NCI-H2081 treated with DMSO at 0.1 percent for 48 hours (cell line): ENCODE data around the gene SYNGR2.

Experiments used
- DNase-seq: peaks from one replicate; lab custom pipeline; 2025; lab: John Stamatoyannopoulos, UW

Gene SYNGR2

DNA sequence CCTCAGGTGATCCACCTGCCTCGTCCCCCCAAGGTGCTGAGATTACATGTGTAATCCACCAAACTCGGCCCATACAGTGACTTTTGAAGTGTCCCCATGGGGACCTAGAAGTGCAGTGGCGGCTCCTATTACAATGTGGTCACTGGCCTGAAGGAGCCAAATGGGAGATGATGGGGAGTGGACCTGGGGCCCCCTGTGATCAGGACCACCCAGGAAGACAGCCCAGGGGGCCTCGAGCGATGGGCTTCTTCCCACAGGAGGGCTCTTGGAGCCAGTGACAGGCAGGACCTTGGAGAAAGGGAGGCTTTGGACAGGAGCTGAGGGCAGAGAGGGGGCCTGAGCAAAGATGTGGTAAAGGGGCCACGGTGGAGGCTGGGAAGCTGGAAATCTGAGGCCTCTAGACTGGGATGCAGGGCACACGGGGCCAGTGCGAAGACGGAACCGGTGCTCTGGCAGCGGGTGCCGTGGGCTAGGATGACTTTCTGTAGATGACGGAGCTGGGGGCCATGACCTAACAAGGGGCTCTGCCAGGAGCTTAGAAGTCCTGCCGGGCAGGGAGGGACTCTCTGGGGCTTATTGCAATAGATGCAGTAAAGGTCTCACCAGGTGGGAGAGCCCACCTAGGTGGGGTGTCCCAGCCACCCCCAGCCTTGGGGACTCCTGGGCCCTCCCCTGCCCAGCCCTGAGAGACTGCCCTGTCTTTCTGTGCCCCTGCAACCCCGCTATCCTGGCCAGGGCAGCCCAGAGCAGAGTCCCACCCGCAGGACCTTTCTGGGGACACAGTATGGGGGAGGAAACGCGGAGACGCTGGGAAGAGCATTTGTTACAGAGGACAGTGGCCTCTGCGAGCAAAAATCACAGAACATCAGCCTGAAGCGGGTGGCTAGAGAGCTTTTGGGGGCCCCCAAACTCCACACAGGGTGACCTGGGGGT, 24.9 kb upstream of the SYNGR2 start:
- DNase-seq, result no peak

- DNase-seq, result no peak
Observed at GRCh38 chr17:78144147-78144719, 24.1 kb upstream of the SYNGR2 start.

GRCh38 chr17:78144736-78145641, 23.4 kb upstream of the SYNGR2 start:
- DNase-seq, result no peak

GRCh38 chr17:78146471-78146869, 21.9 kb upstream of the SYNGR2 start:
- DNase-seq, result no peak

DNA sequence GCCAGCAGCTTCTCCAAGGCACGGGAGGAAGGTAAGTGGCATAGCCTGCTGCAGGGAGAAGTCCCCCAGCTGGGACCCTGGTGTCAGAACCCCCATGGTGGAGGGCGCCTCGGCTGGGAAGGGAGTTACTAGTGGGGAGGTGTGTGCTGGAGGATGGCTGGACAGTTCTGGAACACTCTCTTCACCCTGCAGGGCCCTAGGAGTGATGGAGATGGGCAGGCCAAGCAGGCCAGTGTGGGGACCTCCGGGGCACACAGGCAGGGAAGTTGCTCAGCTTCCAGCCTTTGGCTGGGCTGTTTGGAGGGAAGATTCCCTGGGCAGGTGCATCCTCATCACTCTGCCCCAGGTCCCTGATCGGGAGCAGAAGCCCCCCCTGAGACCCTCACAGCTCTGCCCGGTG, 21.5 kb upstream of the SYNGR2 start:
- no peak for DNase-seq

DNA sequence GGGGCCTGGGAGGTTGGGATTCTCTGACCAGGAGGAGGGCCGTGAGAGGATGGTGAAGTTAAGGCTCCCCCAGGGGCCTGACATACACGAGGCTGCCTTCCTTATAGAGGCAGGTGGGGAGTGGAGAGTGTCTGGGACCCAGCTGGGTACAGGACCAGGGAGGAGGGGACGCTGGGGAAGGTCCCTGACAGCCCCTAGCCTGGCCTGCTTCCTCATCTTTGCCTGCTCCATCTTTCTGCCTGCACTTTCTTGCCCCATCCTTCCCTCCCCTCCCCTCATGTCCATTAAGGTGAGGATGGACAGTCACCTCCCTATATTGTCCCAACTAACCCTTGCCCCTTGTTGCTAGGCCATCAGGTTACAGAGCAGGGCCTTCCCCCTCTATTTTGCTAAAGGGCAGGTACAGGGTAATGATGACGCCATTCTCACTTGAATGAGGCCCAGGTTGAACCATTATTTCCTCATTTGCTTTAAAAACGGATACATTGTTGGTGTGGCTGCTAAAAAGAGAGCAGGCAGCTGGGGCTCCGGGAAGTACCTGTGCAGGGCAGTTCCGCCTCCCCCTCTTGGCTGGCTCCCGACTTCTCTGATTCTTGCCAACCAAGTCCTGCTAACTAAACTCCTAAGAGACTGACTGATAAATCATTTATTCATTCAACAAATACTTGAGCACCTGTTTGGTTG, 20.9 kb upstream of the SYNGR2 start:
- DNase-seq, result no peak

DNA sequence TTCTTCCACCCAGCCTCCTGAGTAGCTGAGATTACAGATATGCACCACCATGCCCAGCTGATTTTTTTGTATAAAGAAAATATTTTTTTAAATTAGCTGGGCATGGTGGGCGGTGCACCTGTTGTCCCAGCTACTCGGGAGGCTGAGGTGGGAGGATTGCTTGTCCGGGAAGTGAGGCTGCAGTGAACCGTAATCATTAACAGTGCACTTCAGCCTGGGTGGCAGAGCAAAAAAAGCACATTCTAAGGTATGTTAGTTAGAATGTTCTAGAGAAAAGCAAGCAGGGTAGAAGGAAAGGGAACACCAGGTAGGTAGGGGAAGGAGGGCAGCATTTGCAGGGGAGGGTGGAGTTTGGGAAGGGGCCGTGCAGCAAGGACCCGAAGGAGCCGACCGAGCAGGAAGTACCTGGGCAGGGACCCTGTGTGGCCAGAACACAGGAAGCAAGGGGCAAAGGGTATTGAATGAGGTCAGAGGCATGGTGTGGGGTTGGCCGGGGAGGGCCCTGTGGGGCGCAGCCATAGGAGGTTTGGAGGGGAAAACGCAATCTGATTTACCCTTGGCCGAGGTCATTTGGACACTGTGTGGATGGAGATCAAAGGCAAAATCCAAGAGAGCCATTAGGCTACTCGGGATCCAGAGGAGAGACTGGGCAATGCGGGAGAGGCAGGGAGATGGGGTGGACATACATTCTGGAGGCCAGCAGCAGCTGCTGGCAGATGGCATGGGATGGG, 19.9 kb upstream of the SYNGR2 start:
- no peak for DNase-seq

- DNase-seq, result no peak
Observed at GRCh38 chr17:78151514-78152008, 16.8 kb upstream of the SYNGR2 start.

GRCh38 chr17:78154903-78155811, 13.2 kb upstream of the SYNGR2 start:
- no peak for DNase-seq

- no peak for DNase-seq
Observed at GRCh38 chr17:78159575-78160158, 8.7 kb upstream of the SYNGR2 start.

DNA sequence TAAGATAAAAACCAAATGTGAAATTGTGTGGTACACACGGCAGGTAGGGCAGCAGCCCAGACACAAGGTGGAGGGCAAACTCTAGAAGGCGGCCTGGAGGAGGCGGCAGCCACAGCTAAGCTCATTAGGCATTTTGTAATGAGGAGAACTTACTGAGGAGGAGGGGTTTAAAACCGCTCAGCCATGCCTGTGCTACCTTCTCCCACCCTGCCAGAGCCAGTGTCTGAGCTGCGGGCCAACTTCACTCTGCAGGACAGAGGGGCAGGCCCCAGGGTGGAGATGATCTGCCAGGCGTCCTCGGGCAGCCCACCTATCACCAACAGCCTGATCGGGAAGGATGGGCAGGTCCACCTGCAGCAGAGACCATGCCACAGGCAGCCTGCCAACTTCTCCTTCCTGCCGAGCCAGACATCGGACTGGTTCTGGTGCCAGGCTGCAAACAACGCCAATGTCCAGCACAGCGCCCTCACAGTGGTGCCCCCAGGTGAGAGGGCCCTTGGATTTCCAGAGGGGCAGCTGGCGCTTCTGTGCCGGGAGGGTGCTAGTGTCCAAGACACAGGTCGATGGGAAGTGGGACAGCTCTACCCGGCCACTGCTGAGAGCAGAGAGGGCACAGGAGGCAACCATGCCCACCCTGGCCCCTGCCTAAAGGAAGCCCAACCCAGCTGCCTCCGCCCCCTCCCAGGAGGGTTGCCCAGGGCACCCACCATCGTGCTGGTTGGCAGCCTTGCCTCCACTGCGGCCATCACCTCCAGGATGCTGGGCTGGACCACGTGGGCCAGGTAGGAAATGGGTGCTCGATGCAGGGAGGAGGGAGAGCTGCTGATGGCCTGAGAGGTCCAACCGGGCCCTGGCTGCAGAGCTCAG, 4.3 kb upstream of the SYNGR2 start:
- no peak for DNase-seq

GRCh38 chr17:78164748-78165607, 3.4 kb upstream of the SYNGR2 start:
- no peak for DNase-seq

DNA sequence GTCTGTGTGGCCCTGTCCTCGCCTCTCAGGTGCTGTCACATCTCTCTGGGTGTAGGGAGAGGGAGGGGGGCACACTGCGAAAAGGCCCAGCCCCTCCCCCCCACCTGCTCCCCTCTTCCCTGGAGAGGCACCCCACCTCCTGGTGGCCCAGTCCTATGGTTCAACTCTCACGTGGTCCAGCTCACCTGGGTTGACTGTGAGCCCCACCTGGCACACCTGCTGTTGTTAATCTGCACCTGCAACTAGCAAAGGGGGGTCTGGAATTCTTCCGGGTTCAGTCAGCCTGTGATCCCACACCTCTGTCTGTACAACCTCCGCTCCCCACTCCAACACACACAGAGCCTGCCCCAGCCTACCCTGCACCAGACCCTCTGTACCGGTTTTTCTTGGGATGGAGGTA, 2.0 kb upstream of the SYNGR2 start:
- DNase-seq, result no peak

- no peak for DNase-seq
Observed at GRCh38 chr17:78168903-78169793, 767 bp downstream of the SYNGR2 start.

GRCh38 chr17:78170692-78171590, 2.6 kb downstream of the SYNGR2 start:
- DNase-seq, result no peak
